GM21529 (cell line): Measurements from ENCODE around the gene SMARCAD1.
A peak's percentile ranks its signal among the peaks of the same experiment; 100 is the strongest.
"Not testable (repeated sequence)": the region's sequence is repeated elsewhere in the genome, so short reads cannot be mapped to it uniquely, and the experiment has no call there.

Source experiments
- ATAC-seq: cut with Tn5 transposase; IDR thresholded peaks from one replicate; pipeline ENCODE4 v1.9.1; 2021; ENCODE audit not compliant: unreplicated experiment

Gene SMARCAD1

DNA sequence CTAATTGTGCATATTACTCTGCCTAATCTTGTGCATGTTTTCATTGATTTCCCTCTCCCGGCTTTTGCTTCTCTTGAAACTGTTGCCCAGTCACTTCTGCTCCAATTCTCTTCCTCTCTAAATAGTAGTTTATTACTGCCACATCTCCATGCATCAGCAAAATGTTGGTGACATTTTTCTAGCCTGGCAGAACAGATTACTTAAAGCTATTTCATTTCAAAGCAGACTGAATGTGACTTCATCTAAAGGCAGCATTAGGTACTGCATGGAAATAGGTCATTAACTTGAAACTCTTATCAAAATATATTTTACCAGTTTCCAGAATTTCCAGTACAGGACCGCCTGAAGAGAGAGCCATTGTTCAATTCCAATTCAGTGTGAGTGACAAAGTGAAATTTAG lies 82.6 kb downstream of the SMARCAD1 start:
- ATAC-seq = no peak

DNA sequence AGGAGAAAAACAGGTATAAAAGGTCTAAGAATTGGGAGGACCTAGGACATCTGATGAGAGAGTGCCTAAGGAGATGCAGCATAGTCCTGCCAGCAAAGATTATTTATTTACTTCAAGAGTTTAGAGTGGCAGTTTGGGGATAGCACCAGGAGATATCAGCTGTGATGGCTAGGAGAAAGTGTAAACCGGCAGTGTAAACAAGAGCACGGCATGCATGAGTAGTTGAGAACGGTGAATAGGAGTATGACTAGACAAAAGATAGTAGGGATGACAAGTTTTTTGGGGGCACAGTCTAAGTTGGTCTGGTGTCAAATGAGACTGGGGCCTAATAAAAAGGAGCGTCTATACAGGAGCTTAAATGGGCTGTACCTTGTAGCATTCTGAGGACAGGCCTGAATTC lies 86.3 kb downstream of the SMARCAD1 start:
- ATAC-seq = not testable (repeated sequence)

DNA sequence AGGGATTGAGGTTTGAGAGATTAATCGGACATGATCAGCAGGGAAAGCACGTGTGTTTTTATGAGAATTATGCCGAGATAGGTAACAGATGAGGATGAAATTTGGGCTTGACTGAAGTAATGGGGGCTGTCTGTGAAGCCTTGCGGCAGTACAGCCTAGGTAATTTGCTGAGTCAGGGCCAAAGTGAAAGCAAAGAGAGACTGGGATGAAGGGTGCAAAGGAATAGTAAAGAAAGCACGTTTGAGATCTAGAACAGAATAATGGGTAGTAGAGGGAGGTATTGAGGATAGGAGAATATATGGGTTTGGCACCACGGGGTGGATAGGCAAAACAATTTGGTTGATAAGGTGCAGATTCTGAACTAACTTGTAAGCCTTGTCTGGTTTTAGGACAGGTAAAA lies 87.8 kb downstream of the SMARCAD1 start:
- ATAC-seq = not testable (repeated sequence)

DNA sequence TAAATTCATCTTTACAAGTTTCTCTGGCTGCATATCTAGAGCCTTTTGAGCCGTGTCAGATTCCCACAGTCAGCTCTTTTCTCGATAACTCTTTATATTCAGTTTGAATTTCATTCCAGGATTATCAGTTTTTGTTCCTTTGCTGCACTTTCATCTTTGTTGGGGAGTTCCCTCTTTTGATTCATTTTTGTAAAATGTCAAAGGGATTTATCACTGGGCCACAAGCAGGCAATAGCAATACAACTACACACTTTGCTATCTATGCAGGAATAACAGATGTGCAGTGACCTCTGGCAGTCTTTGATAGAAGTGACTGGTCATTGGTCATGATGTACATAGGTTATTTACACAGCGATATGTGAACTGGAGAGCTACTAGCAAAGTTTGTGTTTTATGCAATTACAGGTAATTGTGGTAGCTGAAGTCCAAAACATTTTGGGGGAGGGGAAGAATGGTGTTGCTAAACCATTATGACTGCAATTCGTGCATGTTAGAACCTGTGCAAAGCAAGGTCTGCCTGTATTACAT lies 91.1 kb downstream of the SMARCAD1 start:
- no peak for ATAC-seq

DNA sequence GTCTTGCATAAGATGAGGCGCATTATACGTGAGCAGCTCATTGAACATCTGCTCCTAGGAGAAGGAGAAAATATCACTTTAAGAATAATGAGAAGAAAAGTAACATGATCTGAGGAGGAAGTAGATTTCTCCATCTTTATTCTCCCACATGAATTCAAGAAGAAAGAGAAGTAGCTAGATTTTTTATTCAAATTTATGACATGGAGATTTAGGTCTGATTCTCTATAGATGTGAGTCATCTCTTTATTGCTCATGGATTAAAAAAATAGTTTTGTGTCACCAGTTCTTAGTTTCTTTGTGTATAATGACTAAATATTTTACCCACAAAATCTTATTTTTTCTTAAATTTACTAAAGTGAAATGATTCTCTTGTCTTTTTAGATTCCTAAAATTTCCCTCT lies 94.5 kb downstream of the SMARCAD1 start:
- no peak for ATAC-seq

DNA sequence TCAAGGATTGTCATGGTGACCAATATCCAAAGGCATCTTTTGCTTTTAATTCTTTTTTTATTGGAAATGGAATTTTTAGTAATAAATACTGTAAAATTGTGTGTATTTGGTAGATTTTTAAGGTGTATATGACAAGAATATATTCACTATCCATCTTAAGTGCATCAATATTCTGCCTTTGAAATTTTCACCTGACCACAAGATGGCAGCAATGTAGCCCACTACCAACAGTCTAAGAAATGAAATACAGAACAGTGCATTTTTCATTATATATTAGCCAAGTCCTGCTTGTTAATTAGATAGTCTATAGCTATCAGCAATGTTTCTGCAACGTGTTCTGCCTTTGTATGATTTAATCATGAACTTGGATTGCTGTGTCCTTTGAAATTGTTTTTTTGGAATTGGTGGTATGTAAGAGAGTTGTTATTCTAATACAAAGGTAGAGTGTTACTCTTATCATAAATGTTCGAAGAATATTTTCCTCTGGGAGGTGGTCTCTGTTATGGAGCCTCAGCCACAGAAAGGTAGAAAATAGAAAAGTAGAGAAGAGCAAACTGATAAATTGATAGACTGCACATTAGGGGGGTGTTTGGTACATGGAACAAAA lies 96.8 kb downstream of the SMARCAD1 start:
- ATAC-seq = peak; percentile 68

DNA sequence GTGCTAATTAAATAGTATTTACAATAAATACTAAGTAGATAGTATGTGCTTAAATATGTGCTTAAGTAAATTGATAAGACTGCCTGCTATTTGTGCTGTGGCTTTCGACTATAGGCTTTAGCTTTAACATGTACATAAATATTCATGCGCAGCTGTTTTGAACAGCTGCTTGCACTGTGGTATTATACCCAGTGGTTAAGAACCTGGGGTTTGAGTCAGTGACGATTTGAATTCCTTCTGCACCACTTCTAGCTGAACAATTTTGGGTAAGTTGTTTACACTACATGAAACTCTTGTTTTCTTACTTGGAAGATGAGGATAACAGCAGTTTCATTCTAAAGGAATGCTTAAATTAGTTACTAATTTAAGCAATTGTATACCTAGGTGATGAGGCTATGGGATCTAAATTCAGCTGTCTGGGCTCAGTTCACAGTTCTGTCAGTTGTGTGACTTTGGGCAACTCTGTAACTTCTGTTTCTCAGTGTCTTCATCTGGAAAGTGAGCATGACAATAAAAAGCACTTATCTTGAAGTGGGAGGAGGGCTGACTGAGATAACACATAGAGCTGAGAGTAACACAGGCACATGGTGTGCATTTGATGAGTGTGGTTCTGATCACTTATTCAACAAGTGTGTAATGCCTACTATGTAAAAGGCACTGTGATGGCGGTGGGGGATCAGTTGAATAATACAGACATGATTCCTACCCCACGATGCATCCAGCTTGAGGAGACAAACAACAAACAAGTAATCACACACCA lies 98.0 kb downstream of the SMARCAD1 start:
- ATAC-seq = no peak

DNA sequence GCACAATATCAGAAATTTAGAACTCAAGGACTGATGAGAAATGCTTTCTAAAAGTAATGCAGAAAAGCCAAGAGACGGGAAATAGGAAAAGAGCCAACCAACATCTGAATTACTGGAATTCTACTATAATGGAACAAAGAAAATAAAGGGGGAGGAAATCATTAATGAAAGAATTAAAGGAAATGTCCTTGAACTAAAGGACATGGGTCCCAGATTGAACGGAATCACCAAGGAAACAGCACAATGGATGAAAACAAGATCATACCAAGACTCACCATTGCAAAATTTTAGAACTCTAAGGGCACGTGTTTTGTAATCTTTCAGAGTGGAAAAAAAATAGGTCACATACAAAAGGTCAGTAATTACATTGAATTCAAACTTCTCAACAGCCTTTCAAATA lies 99.0 kb downstream of the SMARCAD1 start:
- ATAC-seq = no peak

DNA sequence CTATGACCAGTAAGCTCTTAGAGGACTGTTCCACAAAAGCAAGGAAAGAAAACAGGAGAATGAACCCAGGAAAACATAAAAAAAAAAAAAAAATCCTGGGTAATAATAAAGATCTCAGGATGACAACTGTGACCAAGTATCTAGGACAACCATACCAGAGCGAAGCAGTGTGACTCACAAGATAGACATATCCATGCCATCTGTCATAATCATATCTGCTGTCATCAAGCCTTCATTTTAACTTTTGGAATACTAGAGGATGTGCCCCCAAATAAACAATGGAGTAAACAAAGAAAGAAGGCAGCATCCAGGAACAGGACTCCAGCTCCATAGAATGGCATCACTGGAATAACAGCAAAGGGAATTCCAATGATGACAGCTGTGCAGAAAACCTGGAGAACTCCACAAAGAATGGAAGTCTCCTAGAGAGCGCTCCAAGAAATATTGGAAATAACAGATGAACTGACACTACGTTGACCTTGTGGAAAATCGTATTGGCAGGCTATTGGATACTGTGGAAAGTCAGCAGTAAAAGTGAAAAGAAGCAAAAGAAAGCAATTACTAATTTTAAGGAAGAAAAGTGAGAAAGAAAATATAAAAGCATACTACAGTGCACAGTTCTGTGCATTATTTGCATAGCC lies 99.7 kb downstream of the SMARCAD1 start:
- ATAC-seq = no peak

DNA sequence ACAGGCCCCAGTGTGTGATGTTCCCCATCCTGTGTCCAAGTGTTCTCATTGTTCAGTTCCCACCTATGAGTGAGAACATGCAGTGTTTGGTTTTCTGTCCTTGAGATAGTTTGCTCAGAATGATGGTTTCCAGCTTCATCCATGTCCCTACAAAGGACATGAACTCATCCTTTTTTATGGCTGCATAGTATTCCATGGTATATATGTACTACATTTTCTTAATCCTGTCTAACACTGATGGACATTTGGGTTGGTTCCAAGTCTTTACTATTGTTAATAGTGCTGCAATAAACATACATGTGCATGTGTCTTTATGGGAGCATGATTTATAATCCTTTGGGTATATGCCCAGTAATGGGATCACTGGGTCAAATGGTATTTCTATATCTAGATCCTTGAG lies 112.3 kb downstream of the SMARCAD1 start:
- ATAC-seq = not testable (repeated sequence)

DNA sequence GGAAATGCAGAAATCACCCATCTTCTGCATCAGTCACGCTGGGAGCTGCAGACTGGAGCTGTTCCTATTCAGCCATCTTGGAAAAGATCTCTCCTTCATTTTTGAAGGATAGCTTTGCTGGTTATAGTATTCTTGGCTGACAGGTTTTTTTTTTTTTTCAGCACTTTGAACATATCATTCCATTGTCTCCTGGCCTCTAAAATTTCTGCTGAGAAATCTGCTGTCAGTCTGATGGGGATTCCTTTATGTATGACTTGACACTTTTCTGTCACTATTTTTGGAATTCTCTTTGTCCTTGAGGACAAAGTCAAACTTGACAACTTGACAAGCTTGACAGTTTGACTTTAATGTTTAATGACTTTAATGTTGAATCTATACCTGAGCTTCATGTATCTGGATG lies 118.2 kb downstream of the SMARCAD1 start:
- ATAC-seq = no peak

DNA sequence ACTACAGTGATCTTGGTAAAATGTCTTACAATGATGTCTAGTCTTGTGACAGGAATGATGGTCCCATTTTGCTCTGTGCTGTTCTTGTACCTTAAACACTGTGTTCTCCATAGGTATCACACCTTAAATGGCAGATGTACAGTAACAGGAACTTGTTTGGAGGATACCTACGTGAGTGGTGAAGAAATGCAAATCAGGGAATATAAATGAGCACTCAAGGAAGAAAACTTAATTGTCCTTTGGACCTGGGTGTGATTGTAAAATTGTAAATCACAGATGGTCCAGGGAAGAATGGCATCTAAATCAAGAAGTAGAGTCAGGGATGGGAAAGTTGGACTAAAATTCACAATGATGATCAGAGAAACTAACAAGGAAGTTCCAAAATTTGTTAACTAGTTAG lies 122.3 kb downstream of the SMARCAD1 start:
- ATAC-seq = no peak

DNA sequence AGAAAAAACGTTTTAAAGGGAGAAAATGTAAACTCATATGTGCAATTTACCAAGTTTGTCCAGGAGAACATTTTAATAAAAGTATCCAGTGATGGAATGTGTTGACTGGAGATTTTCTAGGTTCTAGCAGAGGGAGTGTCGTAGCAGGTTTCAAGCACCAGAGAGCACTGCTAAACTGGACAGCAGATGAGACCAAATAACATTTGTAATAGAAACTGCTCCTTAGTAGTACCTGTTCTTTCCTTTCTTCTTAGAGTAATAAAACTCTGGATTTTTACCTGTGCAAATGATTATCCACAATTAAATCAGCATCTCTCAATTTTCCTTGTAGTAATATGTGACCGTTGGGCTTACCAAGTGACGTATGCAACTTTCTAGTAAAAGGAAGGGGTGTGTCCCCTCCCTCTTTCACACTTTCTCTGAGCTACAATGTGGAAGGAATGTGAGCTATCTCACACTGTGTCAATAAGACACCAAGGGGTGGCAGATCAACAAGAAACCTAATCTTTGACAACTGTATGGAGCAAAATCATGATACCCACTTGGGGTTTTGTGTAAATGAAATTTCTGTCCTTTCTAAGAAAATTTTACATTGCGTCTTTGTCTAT lies 125.4 kb downstream of the SMARCAD1 start:
- no peak for ATAC-seq

DNA sequence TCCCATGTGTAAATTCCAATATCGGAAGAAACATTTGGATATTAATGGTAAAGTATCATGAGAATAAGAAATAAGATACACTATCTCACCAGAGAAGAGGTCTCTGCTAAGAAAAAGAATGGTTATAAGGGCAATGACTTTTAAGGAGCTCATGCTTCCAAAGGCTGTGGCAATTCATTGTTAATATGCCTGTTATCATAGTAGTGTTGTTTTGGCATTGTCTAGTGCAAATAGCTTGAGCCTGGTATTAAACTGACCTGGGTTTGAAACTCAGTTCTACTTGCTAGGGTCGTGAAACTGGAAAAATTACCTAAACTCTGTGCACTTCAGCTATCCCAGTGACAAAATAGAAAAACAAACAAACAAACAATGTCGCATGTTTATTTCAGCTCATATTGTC lies 126.2 kb downstream of the SMARCAD1 start:
- no peak for ATAC-seq

DNA sequence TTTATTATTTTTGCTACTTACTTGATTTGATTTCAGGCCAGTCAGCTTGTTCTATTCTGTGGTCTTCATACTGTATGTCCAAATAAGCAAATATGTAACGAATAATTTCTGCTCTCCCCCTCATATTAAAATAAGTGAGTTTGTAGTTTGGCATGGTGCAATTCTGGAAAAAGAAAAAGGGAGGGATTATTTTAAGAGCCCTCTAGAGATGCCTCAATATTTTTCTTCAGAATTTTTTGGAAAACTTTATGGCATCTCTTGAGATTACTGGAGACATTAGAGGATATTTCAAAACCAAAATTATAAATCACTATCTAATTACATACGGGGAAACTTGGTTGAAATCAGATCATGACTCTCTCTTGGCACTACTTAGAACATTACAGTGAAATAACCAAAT lies 126.8 kb downstream of the SMARCAD1 start:
- ATAC-seq = no peak

DNA sequence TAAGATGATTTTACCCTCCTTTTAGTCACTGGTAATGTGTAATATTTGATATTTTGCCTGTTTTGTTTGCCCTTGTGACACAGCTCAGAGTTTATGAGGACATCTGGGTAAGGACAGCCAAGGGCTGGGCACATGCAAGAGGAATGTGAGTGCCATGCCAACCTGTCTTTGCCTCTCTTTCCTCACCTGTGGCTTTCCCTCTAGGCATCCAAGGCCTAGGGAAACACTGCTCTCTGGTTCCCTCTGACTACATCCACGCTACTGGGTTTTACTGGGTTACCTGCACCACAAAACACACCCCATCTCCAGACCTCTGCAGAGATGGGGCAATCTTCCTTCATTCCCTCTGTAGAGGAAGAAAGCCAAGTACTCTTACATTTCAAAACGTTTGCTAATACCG lies 127.3 kb downstream of the SMARCAD1 start:
- no peak for ATAC-seq

DNA sequence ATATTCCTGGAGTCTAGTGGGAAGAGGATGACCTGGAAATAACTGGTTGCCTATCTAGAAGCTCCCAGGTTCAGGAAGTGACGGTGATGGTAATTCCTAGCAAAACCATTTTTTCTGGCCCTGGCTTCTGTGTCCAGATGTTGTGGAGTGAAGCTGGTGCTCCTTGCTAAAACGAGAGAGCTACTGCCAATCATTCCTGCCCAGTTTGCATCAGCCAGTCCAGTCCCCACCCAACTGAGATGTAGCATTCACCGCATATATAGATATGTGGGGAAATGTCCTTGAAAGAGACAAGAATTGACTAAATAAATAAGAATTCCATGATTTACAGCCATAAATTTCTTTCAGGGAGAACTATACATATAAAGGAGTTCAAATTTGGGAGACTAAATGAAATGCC lies 128.6 kb downstream of the SMARCAD1 start:
- no peak for ATAC-seq

DNA sequence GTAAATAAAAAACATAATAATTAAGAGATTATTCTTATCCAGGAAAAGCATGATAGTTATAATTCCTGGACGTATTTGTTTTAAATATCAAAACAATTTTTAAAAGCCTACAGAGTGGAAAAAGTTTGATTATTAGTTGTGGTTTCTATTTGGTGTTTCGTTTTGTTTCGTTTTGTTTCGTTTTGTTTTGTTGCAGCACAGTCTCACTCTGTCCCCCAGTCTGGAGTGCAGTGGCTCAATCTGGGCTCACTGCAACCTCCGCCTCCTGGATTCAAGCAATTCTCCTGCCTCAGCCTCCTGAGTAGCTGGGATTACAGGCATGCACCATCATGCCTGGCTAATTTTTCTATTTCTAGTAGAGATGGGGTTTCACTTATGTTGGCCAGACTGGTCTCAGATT lies 129.1 kb downstream of the SMARCAD1 start:
- not testable (repeated sequence) for ATAC-seq

DNA sequence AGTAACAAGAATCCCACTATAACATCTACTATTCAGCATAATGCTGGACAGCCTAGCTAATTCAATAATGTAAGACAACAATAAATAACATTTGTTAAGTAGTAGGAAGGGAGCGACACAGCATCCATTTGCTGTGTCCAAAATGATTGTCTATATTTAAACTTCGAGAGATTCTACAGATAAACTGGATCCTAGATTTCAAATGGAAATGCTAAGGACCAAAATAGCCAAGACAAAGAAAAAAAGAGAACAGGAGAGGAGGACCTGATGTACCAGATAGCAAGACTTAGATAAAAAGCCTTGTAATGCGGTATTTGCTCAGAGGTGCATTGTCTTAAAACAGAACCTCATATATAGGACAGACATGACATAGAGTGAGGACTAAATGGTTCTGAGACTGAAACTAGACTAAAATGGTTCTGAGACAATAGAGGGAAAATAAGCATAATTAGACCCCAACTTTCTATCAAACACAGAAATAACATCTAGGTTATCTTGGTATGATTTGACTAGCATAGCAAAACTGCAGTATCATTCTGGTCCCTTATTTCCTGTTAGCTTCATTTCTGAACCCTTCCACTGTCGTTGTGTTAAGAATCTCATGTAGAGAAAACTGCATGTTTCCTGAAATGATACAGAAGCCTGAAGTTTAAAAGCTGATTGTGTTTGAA lies 131.2 kb downstream of the SMARCAD1 start:
- ATAC-seq = peak; percentile 82

DNA sequence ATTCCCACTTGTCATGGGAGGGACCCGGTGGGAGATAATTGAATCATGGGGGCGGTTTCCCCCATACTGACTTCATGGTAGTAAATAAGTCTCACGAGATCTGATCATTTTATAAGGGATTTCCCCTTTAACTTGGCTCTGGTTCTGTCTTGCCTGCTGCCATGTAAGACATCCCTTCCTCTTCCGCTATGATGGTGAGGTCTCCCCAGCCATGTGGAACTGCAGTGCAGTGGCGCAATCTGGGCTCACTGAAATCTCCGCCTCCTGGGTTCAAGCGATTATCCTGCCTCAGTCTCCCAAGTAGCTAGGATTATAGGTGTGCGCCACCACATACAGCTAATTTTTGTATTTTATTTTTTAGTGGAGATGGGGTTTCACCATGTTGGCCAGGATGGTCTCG lies 132.1 kb downstream of the SMARCAD1 start:
- no peak for ATAC-seq
